HL-60/S4 treated with retinoic acid at 250 ng/mL for 4 days and 3 days (cell line): ENCODE measurements around the gene ZNF655.
"Not testable (repeated sequence)": the region's sequence is repeated elsewhere in the genome, so short reads cannot be mapped to it uniquely, and the experiment has no call there.

Experiments used
- in situ Hi-C: fragments of 300-500 bp; cut with MboI; formaldehyde crosslinking; loops from 2 replicates; pipeline ENCODE4 v1.7.0; 2022; ENCODE audit warnings: low sequenced_read_pairs

Gene ZNF655

GRCh38 chr7:99559175-99559915 is 903 bp downstream of the ZNF655 start:
- in situ Hi-C loops, result no loop called here

GRCh38 chr7:99560834-99561736 is 2.6 kb downstream of the ZNF655 start:
- in situ Hi-C loops, result no loop called here

GRCh38 chr7:99561737-99562051 is 3.3 kb downstream of the ZNF655 start:
- in situ Hi-C loops, result no loop called here

GRCh38 chr7:99562114-99562784 is 3.8 kb downstream of the ZNF655 start:
- in situ Hi-C loops, result no loop called here

GRCh38 chr7:99562832-99563231 is 4.4 kb downstream of the ZNF655 start:
- in situ Hi-C loops, result no loop called here

DNA sequence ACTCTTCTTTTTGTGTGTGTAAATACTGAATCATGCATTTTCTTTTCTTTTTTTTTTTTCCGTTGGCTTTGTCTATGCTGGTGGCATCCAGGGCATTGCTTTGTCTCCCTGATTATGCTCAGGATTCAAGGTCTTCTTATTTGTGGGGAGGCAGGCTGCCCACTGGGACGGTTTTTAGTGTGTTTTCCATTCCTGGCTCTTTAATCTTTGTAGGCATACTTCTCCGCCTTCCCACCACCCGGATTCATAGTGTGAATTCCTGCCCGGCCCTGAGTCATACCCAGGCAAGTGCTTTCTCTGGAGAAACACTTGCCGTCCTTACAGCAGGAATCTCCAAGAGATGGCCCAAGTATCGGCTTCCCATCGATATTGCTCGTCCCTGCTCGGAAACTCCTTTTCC is 5.2 kb downstream of the ZNF655 start:
- in situ Hi-C loops, result no loop called here

DNA sequence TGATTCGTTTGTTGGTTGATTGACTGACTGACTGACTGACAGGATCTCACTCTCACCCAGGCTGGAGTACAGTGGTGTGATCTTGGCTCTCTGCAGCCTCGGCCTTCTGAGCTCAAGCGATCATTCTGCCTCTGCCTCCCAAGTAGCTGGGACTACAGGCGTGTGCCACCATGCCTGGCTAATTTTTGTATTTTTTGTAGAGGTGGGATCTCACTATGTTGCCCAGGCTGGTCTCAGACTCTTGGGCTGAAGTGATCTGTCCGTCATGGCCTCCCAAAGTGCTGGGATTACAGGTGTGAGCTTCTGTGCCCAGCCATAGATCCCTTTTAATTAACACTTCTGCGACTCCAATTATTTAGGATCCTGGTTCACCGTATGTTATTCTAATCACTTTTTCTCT is 10.3 kb downstream of the ZNF655 start:
- in situ Hi-C loops, result not testable (repeated sequence)

DNA sequence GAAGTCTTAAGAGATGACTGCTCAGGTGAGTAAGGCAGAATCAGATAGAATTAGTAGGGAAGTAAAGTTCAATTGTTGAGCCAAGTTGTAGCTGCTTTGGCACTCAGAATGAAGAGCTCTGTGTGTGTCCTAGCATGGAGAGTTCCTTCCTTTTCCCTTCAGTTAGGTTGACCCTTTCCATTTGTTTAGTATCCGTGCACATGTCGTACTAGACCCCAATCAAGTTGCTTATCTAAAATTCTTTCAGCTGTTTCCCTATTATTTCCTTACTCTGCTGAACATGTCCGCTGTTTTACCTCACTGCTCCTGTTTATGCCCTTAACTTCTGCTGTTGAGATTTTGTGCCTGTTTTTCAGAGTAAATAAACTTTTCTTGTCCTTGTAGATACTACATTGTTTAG is 13.3 kb downstream of the ZNF655 start:
- in situ Hi-C loops, result no loop called here

DNA sequence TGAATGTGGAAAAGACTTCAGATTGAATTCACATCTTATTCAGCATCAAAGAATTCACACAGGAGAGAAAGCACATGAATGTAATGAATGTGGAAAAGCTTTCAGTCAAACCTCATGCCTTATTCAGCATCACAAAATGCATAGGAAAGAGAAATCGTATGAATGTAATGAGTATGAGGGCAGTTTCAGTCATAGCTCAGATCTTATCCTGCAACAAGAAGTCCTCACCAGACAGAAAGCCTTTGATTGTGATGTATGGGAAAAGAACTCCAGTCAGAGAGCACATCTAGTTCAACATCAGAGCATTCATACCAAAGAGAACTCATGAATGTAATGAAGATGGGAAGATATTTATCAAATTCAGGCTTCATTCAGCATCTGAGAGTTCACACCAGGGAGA is 14.8 kb downstream of the ZNF655 start:
- in situ Hi-C loops, result no loop called here

DNA sequence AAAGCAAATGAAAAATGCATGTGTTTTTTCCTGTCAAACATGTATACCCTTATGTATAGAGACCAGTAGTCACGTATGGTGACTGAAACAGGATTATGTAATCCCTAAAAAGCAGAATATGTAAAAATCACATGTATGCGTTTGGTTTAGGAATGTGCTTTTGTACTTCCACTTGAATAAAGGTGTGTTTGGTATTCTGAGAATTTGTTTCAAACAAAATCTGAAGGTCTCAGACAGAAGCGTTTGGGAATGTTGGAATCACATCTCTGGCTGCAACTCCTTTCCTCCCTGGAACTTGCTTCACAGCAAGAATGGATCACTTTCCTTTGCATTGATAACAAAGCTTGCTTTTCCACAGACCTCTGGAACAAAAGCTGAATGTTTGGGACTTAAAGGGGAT is 17.8 kb downstream of the ZNF655 start:
- in situ Hi-C loops, result no loop called here

- in situ Hi-C loops, result no loop called here
These were observed 21.0 kb downstream of the ZNF655 start for GRCh38 chr7:99579281-99579955.

- in situ Hi-C loops, result no loop called here
These were observed 21.7 kb downstream of the ZNF655 start for GRCh38 chr7:99579956-99580777.

- in situ Hi-C loops, result not testable (repeated sequence)
These were observed 22.4 kb downstream of the ZNF655 start for GRCh38 chr7:99580778-99581332.

DNA sequence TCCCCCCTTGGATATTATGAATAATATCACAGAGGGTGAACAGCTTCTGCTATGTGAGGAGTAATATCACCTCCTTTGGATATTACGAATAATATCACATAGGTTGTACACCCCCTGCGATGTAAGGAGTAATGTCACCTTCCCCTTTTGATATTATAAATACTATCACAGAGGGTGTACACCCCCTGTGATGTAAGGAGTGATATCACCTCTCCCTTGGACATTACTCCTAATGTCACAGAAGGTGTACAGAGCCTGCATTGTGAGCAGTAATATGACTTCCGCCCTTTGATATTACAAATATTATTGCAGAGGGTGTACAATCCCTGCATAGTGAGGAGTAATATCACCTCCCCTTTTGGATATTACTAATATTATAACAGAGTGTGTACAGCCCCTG is 30.4 kb downstream of the ZNF655 start:
- in situ Hi-C loops, result no loop called here

DNA sequence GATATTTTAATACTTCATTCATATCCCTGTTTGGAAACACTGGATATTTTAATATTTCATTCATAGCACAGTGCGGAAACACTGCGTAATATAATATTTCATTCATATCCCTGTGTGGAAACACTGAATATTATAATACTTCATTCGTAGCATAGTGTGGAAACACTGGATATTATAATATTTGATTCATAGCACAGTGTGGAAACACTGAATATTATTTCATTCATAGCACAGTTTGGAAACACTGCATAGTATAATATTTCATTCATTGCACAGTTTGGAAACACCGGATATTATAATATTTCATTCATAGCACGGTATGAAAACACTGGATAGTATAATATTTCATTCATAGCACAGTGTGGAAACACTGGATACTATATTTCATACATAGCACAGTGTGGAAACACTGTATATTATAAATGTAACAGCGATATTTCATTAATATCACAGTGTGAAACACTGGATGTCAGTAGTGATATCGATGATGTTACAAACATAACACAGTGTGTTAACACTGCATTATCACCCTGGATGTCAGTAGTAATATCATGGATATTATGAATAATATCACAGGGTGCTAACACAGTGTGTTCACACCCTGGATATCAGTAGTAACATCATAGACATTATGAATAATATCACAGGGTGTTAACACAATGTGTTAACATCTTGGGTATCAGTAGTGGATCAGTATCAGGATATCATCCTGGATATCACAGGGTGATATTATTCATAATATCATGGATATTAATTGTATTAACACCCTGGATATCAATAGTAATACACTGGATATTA is 36.7 kb downstream of the ZNF655 start:
- in situ Hi-C loops, result no loop called here

DNA sequence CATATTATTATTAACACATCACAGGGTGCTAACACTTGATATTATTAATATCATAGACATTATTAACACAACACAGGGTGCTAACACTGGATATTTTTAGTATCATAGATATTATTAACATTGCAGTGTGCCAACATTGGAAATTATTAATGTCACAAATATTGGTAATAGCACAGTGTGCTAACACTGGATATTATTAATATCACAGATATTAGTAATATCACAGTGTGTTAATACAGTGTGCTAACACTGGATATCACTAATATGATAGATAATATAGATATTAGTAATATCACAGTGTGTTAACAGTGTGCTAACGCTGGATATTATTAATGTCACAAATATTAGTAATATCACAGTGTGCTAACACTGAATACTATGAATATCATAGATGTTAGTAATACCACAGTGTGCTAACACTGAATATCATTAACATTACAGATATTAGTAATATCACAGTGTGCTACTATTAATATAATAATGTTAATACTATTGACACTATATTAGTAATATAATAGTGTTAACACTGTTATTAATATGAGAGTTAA is 38.0 kb downstream of the ZNF655 start:
- in situ Hi-C loops, result no loop called here

GRCh38 chr7:99597762-99598501 is 39.5 kb downstream of the ZNF655 start, which contains the start of gene TMEM225B:
Gene TMEM225B, plus strand, starts transcription at chr7:99598267. Its CDS starts 6,122 bp downstream, at chr7:99604389.
- in situ Hi-C loops, result no loop called here

- in situ Hi-C loops, result no loop called here
These were observed 41.4 kb downstream of the ZNF655 start for GRCh38 chr7:99599836-99600235.
